Heart right ventricle (tissue), 16 donors: ENCODE measurements around the gene BHLHE40. TPM values are rescaled to one million over a fixed set of nuclear protein-coding genes. Genes with fewer than 3 reads are reported as not detected.
"Not testable (repeated sequence)": the region's sequence is repeated elsewhere in the genome, so short reads cannot be mapped to it uniquely, and the experiment has no call there.

ENCODE experiments used
- ATAC-seq, 8 donors: fragments of 200-7000 bp; cut with Tn5 transposase; one replicate each; pipeline ENCODE4 v1.9.1; 2020; ENCODE audit warnings: mild to moderate bottlenecking in 8 of 8, moderate library complexity in 8 of 8, moderate number of reproducible peaks in 1 of 8
- DNase-seq, 2 donors: peaks; one replicate each; pipeline ENCODE4 v3.0.0-alpha.2; 2020
- H3K27ac ChIP-seq, 10 donors: fragments of 200-600 bp; sonication (generic) in 2 of 10; one replicate each; pipeline versions ENCODE4 v1.5.0 to v1.8.0; 2020 to 2022; ENCODE audit warnings: mild to moderate bottlenecking in 3 of 10
- H3K27me3 ChIP-seq, 7 donors: fragments of 200-600 bp; one replicate each; pipeline ENCODE4 v1.8.0; 2021 to 2022; ENCODE audit warnings: mild to moderate bottlenecking in 2 of 7
- H3K36me3 ChIP-seq, 9 donors: fragments of 200-600 bp; sonication (generic) in 1 of 9; one replicate each; pipeline versions ENCODE4 v1.5.0 to v1.8.0; 2020 to 2022; ENCODE audit warnings: mild to moderate bottlenecking in 2 of 9
- H3K4me1 ChIP-seq, 9 donors: fragments of 200-600 bp; sonication (generic) in 1 of 9; one replicate each; pipeline versions ENCODE4 v1.5.0 to v1.8.0; 2020 to 2022; ENCODE audit warnings: mild to moderate bottlenecking in 4 of 9
- H3K4me3 ChIP-seq, 10 donors: fragments of 200-600 bp; sonication (generic) in 2 of 10; one replicate each; pipeline versions ENCODE4 v1.5.0 to v1.8.0; 2020 to 2022; ENCODE audit warnings: mild to moderate bottlenecking in 7 of 10, moderate library complexity in 2 of 10
- H3K9me3 ChIP-seq, 11 donors: fragments of 200-600 bp in 10 of 11; sonication (generic) in 2 of 11; one replicate each; pipeline versions ENCODE4 v1.5.0 to v1.8.0; 2013 to 2022; ENCODE audit warnings: mild to moderate bottlenecking in 2 of 11, control low read depth in 1 of 11, moderate library complexity in 1 of 11
- WGBS, 2 donors: extraction: QIAGEN DNeasy Blood & Tissue Kit; methylation state at CpG; one replicate each; pipeline ENCODE4 v1.1.7; 2013; ENCODE audit warnings: inconsistent platforms in 1 of 2; 5-methylcytosine and 5-hydroxymethylcytosine counted together
- intact Hi-C, 10 donors: fragments of 100-400 bp; cut with DNase I; formaldehyde crosslinking; loops; one replicate each; pipeline versions ENCODE4 v1.11.1 to v1.14.2; 2022
- polyA plus RNA-seq, 2 donors: library from polyadenylated mRNA; stranded (reverse); fragments of 200-250 nt; gene quantifications; one replicate each; pipeline ENCODE4 v1.2.3, GENCODE V29; 2013
- total RNA-seq, 10 donors: library from RNA; stranded (reverse); fragmentation: NEBNext Ultra II Directional in 3 of 10; extraction: Animal tissue kit (Norgen Biotek cat#: 25700) in 3 of 10; gene quantifications; one replicate each; pipeline versions ENCODE4 v1.2.1 to v1.2.4, GENCODE V29; 2021 to 2023
- TF ChIP-seq, protein P1 (sequence below), 9 donors: fragments of 200-600 bp; sonication (generic) in 2 of 9; IDR thresholded peaks; one replicate each; pipeline versions ENCODE4 v1.5.0 to v1.8.0; 2021 to 2022; ENCODE audit warnings: antibody characterized with exemption in 9 of 9, mild to moderate bottlenecking in 5 of 9, moderate library complexity in 1 of 9
- donor health status: Arrhythmogenic right ventricular cardiomyopathy.
- donor health status: ischemic (EF 13 %, LVEDD 7.1; RV severe dilation, severe dysfunction).
- donor health status: healthy with polysubstance abuse.
- donor health status: DM: no; HTN: yes; CAD: no.
- donor health status: DM: no; HTN: no; CAD: no.
- donor health status: ischemic (EF 25% LVEDD 6.9; RV normal size, moderate dysfunction).
- donor health status: ischemic (EF 25% LVEDD 5.7; RV mildly dilated, moderate dysfunction).
- donor health status: healthy.
- donor health status: DM: yes; HTN: yes; CAD: no.
- donor health status: Ischemic cardiomyopathy.
- donor health status: ischemic (EF 35%, LVEDD 5.7; RV mildly dilated, moderate dysfunction).
- donor health status: nonischemic (EF 11% LVEDD 7.7; RV severe dilation, severe dysfunction).
- donor health status: DM: yes; HTN: yes; CAD: no.
- donor health status: PGD.
- donor health status: ischemic (EF 29% LVEDD 5.4; RV normal size, mild dysfunction).
- donor health status: nonischemic (EF 23%, LVEDD 6.1; RV moderate dilation, normal function).

Gene BHLHE40
- total and polyA plus RNA-seq, 12 donors, result 10.0 to 209 (median 49.7) TPM

DNA sequence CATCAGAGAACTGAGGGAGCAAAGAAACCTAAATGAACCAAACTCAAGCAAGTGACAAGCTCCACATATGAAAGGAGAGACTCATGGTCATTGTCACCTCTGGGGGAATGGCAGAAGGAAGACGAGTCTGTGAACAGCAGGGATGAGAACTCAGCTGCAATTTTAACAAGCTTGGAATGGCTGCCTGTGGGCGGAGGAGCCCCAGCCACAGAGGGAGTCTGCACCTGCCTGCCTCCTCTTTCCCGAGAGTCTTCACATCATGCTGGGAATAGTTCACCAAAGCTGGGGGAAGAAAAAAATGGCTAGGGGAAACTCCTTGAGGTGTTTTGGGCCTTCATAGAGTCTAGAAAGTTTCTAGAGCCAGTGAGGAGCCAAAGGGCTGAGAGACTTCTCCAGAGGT lies 21.3 kb upstream of the BHLHE40 start:
- no peak for ATAC-seq
- H3K9me3 ChIP-seq, result peaks cover 0 to 12% (median 0%) of the 10 kb centered on the region in 11 donors
- TF ChIP-seq, protein P1, sequence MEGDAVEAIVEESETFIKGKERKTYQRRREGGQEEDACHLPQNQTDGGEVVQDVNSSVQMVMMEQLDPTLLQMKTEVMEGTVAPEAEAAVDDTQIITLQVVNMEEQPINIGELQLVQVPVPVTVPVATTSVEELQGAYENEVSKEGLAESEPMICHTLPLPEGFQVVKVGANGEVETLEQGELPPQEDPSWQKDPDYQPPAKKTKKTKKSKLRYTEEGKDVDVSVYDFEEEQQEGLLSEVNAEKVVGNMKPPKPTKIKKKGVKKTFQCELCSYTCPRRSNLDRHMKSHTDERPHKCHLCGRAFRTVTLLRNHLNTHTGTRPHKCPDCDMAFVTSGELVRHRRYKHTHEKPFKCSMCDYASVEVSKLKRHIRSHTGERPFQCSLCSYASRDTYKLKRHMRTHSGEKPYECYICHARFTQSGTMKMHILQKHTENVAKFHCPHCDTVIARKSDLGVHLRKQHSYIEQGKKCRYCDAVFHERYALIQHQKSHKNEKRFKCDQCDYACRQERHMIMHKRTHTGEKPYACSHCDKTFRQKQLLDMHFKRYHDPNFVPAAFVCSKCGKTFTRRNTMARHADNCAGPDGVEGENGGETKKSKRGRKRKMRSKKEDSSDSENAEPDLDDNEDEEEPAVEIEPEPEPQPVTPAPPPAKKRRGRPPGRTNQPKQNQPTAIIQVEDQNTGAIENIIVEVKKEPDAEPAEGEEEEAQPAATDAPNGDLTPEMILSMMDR (IDR thresholded peaks at IDR 0.05), result no peak
- intact Hi-C loops, result loop anchor here in 1 of 10 donors (10.0 kb wide), 1 partner anchor 53 kb away; no protein-coding TSS in a partner anchor
- 85 to 86% methylated on average over 3 of the region's 3 CpGs for WGBS, 2 donors
- no peak for DNase-seq
- no peaks in the 10 kb centered on the region for H3K36me3 ChIP-seq
- H3K27ac ChIP-seq, result no peak overlapping the region
- H3K4me3 ChIP-seq, result no peak overlapping the region
- H3K4me1 ChIP-seq, result no peaks in the 10 kb centered on the region
- no peaks in the 10 kb centered on the region for H3K27me3 ChIP-seq

DNA sequence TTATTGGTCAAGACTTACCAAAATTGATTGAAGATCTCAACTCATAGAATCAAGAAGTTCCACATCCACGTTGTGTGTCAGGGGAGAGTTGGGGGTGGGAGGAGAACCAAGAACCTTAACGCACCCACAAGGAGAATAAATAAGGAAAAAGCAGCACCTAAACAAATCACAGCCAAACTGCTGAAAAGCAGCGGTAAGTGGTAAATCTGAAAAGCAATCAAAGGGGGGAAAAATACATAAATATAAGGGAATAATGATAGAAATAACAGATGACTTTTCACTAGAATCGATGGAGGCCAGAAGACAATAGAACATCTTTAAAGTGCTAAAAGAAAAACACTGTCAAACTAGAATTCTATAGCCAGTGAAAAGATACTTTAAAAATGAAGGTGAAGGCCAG lies 20.1 kb upstream of the BHLHE40 start:
- Histone ChIP-seq H3K4me3 (no peak overlapping the region), H3K36me3 (no peaks in the 10 kb centered on the region), H3K4me1 (no peaks in the 10 kb centered on the region), H3K9me3 (peaks cover 0 to 12% (median 0%) of the 10 kb centered on the region in 11 donors), H3K27me3 (no peaks in the 10 kb centered on the region), H3K27ac (no peak overlapping the region)
- ATAC-seq (no peak), DNase-seq (no peak)
- 71 to 96% methylated on average over 4 of the region's 4 CpGs for WGBS, 2 donors
- intact Hi-C loops, result loop anchor here in 1 of 10 donors (10.0 kb wide), 1 partner anchor 54 kb away; no protein-coding TSS in a partner anchor
- TF ChIP-seq, protein P1 (IDR thresholded peaks at IDR 0.05), result no peak

DNA sequence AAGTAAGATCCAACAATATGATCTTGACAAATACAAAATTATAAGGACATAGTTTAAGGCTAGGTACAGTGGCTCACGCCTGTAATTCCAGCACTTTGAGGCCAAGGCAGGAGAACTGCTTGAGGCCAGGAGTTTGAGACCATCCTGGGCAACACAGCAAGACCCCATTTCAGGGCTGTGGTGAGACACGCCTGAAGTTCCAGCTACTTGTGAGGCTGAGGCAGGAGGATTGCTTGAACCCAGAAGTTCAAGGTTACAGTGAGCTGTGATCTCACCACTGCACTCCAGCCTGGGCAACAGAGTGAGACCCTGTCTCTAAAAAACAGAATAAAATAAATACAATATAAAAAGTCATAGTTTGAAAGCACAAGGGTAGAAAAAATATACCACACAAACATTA lies 17.4 kb upstream of the BHLHE40 start:
- 94 to 97% methylated on average over 2 of the region's 2 CpGs for WGBS, 2 donors
- H3K36me3 ChIP-seq, H3K27ac ChIP-seq, ATAC-seq, DNase-seq, intact Hi-C loops, H3K27me3 ChIP-seq, H3K4me3 ChIP-seq, H3K4me1 ChIP-seq: not testable (repeated sequence)
- peaks cover 0 to 12% (median 0%) of the 10 kb centered on the region in 11 donors for H3K9me3 ChIP-seq

DNA sequence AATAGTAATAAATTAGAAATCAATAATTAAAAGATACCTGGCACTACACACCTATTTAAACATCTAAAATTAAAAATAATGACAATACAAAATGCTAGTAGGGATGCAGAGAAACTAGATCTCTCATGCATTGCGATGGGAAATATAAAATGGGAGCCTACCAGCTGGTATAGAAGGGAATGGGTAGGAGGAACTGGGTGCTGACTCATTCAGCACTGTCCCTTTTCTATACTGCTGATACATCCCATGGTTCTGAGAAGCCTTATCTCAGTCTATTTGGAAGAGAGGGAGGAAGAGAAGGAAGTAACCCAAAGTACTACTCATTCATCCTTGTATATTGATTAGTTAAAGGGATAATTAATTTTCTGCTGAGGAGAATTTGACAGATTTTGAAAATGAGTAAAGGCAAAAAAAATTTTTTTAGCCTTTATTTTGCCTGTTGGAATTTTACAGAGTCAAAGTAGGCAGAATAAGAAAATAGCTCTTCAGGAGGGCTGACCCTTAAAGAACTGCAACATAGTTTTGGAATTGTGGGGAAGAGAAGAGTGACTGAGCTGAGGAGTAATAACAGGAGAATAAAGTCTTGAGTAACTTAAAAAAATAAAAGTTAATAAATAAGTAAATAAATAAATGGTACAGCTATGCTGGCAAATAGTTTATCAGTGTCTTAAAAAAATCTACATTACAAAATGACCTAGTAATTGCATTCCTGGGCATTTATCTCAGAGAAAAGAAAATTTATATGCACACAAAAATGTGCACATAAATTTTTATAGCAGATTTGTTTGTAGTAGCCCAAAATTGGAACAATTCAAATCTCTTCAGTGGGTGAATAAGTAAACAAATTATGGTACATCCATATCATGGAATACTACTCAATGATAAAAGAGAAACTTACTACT lies 15.3 kb upstream of the BHLHE40 start:
- TF ChIP-seq, protein P1 (IDR thresholded peaks at IDR 0.05), result no peak
- 98 to 100% methylated on average over 1 of the region's 1 CpG for WGBS, 2 donors
- H3K27ac ChIP-seq, result no peak overlapping the region
- no peak overlapping the region for H3K4me3 ChIP-seq
- H3K4me1 ChIP-seq, result no peaks in the 10 kb centered on the region
- DNase-seq (no peak), ATAC-seq (no peak)
- H3K36me3 ChIP-seq, result no peaks in the 10 kb centered on the region
- H3K9me3 ChIP-seq, result peaks cover 0 to 10% (median 0%) of the 10 kb centered on the region in 11 donors
- intact Hi-C loops, result no loop called here
- H3K27me3 ChIP-seq, result no peaks in the 10 kb centered on the region

DNA sequence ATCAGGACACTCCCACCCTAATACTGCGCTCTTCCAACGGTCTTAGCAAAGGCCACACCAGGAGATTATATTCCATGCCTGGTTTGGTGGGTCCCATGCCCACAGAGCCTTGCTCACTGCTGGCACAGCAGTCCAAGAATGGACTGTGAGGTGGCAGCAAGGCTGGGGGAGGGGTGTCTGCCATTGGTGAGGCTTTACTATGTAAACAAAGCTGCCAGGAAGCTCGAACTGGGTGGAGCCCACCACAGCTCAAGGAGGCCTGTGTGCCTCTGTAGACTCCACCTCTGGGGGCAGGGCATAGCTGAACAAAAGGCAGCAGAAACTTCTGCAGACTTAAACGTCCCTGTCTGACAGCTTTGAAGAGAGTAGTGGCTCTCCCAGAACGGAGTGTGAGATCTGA lies 13.2 kb upstream of the BHLHE40 start:
- 54 to 66% methylated on average over 5 of the region's 5 CpGs for WGBS, 2 donors
- ATAC-seq, H3K27ac ChIP-seq, DNase-seq, intact Hi-C loops, H3K36me3 ChIP-seq, H3K4me1 ChIP-seq, H3K4me3 ChIP-seq, H3K27me3 ChIP-seq: not testable (repeated sequence)
- H3K9me3 ChIP-seq, result peaks cover 0 to 10% (median 0%) of the 10 kb centered on the region in 11 donors

DNA sequence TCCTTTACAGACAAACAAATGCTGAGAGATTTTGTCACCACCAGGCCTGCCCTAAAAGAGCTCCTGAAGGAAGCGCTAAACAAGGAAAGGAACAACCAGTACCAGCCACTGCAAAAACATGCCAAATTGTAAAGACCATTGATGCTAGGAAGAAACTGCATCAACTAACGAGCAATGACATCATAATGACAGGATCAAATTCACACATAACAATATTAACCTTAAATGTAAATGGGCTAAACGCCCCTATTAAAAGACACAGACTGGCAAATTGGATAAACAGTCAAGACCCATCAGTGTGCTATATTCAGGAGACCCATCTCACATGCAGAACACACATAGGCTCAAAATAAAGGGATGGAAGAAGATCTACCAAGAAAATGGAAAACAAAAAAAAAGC lies 11.6 kb upstream of the BHLHE40 start:
- H3K27me3 ChIP-seq, H3K4me3 ChIP-seq, H3K36me3 ChIP-seq, DNase-seq, H3K27ac ChIP-seq, ATAC-seq, intact Hi-C loops, H3K4me1 ChIP-seq: not testable (repeated sequence)
- peaks cover 0 to 10% (median 0%) of the 10 kb centered on the region in 11 donors for H3K9me3 ChIP-seq
- 86 to 88% methylated on average over 3 of the region's 3 CpGs for WGBS, 2 donors

DNA sequence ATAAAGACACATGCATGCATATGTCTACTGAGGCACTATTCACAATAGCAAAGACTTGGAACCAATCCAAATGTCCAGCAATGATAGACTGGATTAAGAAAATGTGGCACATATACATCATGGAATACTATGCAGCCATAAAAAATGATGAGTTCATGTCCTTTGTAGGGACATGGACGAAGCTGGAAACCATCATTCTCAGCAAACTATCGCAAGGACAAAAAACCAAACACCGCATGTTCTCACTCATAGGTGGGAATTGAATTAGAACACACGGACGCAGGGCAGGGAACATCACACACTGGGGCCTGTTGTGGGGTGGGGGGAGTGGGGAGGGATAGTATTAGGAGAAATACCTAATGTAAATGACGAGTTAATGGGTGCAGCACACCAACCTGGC lies 7.8 kb upstream of the BHLHE40 start:
- H3K27ac ChIP-seq, DNase-seq, H3K4me3 ChIP-seq, H3K36me3 ChIP-seq, ATAC-seq, H3K27me3 ChIP-seq: not testable (repeated sequence)
- WGBS, 2 donors, result 90 to 98% methylated on average over 5 to 6 of the region's 6 CpGs
- intact Hi-C loops, result loop anchor here in 1 of 10 donors (10.0 kb wide), 1 partner anchor 77 kb away; no protein-coding TSS in a partner anchor
- H3K4me1 ChIP-seq, result peaks cover 0 to 10% (median 5%) of the 10 kb centered on the region in 9 donors
- H3K9me3 ChIP-seq, result peaks cover 0 to 10% (median 0%) of the 10 kb centered on the region in 11 donors
